Measurements from ENCODE around the gene RB1.

DNA sequence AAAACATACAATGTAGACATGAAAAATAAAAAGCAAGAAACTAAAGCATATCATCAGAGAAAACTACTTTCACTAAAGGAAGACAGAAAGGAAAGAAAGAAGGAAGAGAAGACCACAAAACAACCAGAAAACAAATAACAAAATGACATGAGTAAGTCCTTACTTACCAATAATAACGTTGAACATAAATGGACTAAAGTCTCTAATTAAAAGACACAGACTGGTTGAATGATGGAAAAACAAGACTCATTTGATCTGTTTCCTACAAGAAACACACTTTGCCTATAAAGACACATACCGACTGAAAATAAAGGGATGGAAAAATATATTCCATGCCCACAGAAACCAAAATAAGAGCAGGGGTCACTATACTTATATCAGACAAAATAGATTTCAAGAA lies 46.0 kb downstream of the RB1 start:
- TF ChIP-seq, protein P1, sequence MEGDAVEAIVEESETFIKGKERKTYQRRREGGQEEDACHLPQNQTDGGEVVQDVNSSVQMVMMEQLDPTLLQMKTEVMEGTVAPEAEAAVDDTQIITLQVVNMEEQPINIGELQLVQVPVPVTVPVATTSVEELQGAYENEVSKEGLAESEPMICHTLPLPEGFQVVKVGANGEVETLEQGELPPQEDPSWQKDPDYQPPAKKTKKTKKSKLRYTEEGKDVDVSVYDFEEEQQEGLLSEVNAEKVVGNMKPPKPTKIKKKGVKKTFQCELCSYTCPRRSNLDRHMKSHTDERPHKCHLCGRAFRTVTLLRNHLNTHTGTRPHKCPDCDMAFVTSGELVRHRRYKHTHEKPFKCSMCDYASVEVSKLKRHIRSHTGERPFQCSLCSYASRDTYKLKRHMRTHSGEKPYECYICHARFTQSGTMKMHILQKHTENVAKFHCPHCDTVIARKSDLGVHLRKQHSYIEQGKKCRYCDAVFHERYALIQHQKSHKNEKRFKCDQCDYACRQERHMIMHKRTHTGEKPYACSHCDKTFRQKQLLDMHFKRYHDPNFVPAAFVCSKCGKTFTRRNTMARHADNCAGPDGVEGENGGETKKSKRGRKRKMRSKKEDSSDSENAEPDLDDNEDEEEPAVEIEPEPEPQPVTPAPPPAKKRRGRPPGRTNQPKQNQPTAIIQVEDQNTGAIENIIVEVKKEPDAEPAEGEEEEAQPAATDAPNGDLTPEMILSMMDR (IDR thresholded peaks at IDR 0.05; ENCODE audit: poor library complexity, severe bottlenecking) = no peak
- TF ChIP-seq EZH2 (IDR thresholded peaks at IDR 0.05; ENCODE audit: borderline replicate concordance, insufficient read depth, low read length, poor library complexity, severe bottlenecking) (no peak), RAD21 (conservative IDR thresholded peaks at IDR 0.05) (no peak), POLR2AphosphoS5 (IDR thresholded peaks at IDR 0.05) (no peak), SMC3 (conservative IDR thresholded peaks at IDR 0.05; ENCODE audit: poor library complexity) (no peak), TAF1 (IDR thresholded peaks at IDR 0.05; ENCODE audit: low read depth) (no peak), EP300 (conservative IDR thresholded peaks at IDR 0.05; ENCODE audit: poor library complexity, severe bottlenecking) (no peak), MXI1 (conservative IDR thresholded peaks at IDR 0.05; ENCODE audit: poor library complexity, severe bottlenecking) (no peak)
- TF ChIP-seq, protein P2, sequence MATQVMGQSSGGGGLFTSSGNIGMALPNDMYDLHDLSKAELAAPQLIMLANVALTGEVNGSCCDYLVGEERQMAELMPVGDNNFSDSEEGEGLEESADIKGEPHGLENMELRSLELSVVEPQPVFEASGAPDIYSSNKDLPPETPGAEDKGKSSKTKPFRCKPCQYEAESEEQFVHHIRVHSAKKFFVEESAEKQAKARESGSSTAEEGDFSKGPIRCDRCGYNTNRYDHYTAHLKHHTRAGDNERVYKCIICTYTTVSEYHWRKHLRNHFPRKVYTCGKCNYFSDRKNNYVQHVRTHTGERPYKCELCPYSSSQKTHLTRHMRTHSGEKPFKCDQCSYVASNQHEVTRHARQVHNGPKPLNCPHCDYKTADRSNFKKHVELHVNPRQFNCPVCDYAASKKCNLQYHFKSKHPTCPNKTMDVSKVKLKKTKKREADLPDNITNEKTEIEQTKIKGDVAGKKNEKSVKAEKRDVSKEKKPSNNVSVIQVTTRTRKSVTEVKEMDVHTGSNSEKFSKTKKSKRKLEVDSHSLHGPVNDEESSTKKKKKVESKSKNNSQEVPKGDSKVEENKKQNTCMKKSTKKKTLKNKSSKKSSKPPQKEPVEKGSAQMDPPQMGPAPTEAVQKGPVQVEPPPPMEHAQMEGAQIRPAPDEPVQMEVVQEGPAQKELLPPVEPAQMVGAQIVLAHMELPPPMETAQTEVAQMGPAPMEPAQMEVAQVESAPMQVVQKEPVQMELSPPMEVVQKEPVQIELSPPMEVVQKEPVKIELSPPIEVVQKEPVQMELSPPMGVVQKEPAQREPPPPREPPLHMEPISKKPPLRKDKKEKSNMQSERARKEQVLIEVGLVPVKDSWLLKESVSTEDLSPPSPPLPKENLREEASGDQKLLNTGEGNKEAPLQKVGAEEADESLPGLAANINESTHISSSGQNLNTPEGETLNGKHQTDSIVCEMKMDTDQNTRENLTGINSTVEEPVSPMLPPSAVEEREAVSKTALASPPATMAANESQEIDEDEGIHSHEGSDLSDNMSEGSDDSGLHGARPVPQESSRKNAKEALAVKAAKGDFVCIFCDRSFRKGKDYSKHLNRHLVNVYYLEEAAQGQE (IDR thresholded peaks at IDR 0.05; ENCODE audit: borderline replicate concordance) = no peak

Measured in neural cell (in vitro differentiated cells).